Loucy (cell line): ENCODE results near the gene EEF1AKMT1.

ENCODE experiments used
- EZH2phosphoT487 ChIP-seq: fragments of 200-600 bp; IDR thresholded peaks from 2 replicates; pipeline ENCODE4 v1.6.1; 2018; ENCODE audit warnings: antibody characterized with exemption, mild to moderate bottlenecking, moderate library complexity, borderline replicate concordance
- TF ChIP-seq, protein P1 (sequence below): fragments of 200-600 bp; sonication (generic); conservative IDR thresholded peaks from 2 replicates; pipeline ENCODE4 v1.5.1; 2014; ENCODE audit warnings: mild to moderate bottlenecking, antibody characterized with exemption, low read length

GRCh38 chr13:20769834-20770233, 3.9 kb downstream of the EEF1AKMT1 start:
- TF ChIP-seq, protein P1, sequence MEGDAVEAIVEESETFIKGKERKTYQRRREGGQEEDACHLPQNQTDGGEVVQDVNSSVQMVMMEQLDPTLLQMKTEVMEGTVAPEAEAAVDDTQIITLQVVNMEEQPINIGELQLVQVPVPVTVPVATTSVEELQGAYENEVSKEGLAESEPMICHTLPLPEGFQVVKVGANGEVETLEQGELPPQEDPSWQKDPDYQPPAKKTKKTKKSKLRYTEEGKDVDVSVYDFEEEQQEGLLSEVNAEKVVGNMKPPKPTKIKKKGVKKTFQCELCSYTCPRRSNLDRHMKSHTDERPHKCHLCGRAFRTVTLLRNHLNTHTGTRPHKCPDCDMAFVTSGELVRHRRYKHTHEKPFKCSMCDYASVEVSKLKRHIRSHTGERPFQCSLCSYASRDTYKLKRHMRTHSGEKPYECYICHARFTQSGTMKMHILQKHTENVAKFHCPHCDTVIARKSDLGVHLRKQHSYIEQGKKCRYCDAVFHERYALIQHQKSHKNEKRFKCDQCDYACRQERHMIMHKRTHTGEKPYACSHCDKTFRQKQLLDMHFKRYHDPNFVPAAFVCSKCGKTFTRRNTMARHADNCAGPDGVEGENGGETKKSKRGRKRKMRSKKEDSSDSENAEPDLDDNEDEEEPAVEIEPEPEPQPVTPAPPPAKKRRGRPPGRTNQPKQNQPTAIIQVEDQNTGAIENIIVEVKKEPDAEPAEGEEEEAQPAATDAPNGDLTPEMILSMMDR, result no peak
- no peak for TF ChIP-seq EZH2phosphoT487
